Caco-2 (cell line): ENCODE measurements around the gene HCRTR2. TPM values are rescaled to one million over a fixed set of nuclear protein-coding genes. Genes with fewer than 3 reads are reported as not detected.

Source experiments
- BruUV-seq: library from RNA; stranded (reverse); fragments of 400-500 nt; replicated peaks from 2 replicates; lab custom pipeline; 2021; lab: Mats Ljungman, UMichigan
- CTCF ChIA-PET: fragments of 300-600 bp; sonication (Branson Sonifier 250); formaldehyde crosslinking; loops from one replicate; lab custom pipeline; 2022; ENCODE audit warnings: antibody characterized with exemption; lab: Charles Lee
- POLR2A ChIA-PET: fragments of 300-600 bp; sonication (Branson Sonifier 250); formaldehyde crosslinking; loops from one replicate; lab custom pipeline; 2022; ENCODE audit warnings: antibody characterized with exemption; lab: Charles Lee
- DNase-seq, 2 experiments: peaks; one replicate each; pipeline versions ENCODE4 v3.0.0 to v3.0.0-alpha.2; 2020 to 2022
- H3K27me3 ChIP-seq: replicated peaks from 2 replicates; pipeline ENCODE4 v1.6.0; 2011; ENCODE audit warnings: low read length; ENCODE audit not compliant: control insufficient read depth, insufficient read depth
- H3K36me3 ChIP-seq: 2 replicates; pipeline ENCODE4 v1.5.1; 2011; ENCODE audit warnings: low read length; ENCODE audit not compliant: control insufficient read depth, insufficient read depth
- H3K4me1 ChIP-seq: fragments of 250-450 bp; sonication (Bioruptor Pico); 2 replicates; pipeline ENCODE4 v1.5.1; 2020; ENCODE audit warnings: mild to moderate bottlenecking
- H3K4me3 ChIP-seq: 2 replicates; pipeline ENCODE4 v1.5.1; 2011; ENCODE audit warnings: low read depth, mild to moderate bottlenecking, control low read depth, low read length
- H3K9me3 ChIP-seq: fragments of 250-450 bp; sonication (Bioruptor Pico); 2 replicates; pipeline ENCODE4 v1.5.1; 2020; ENCODE audit warnings: mild to moderate bottlenecking, moderate library complexity
- H3K27ac Mint-ChIP-seq: one replicate; pipeline ENCODE4 v1.8.0; 2022; ENCODE audit warnings: mixed read lengths; ENCODE audit not compliant: unreplicated experiment
- H3K27me3 Mint-ChIP-seq: one replicate; pipeline ENCODE4 v1.8.0; 2022; ENCODE audit warnings: mixed read lengths; ENCODE audit not compliant: insufficient read depth, unreplicated experiment
- H3K36me3 Mint-ChIP-seq: one replicate; pipeline ENCODE4 v1.8.0; 2022; ENCODE audit warnings: mild to moderate bottlenecking, mixed read lengths; ENCODE audit not compliant: insufficient read depth, unreplicated experiment
- H3K4me1 Mint-ChIP-seq: one replicate; pipeline ENCODE4 v1.8.0; 2022; ENCODE audit warnings: low read depth, mixed read lengths; ENCODE audit not compliant: unreplicated experiment
- H3K4me3 Mint-ChIP-seq: one replicate; pipeline ENCODE4 v1.8.0; 2022; ENCODE audit warnings: mild to moderate bottlenecking, moderate library complexity, mixed read lengths; ENCODE audit not compliant: unreplicated experiment
- H3K9me3 Mint-ChIP-seq: one replicate; pipeline ENCODE4 v1.8.0; 2022; ENCODE audit warnings: mixed read lengths; ENCODE audit not compliant: unreplicated experiment
- intact Hi-C: fragments of 100-400 bp; cut with micrococcal nuclease; formaldehyde crosslinking; loops from one replicate; pipeline ENCODE4 v1.10.0; 2022; ENCODE audit not compliant: unreplicated experiment
- total RNA-seq: library from RNA; stranded (reverse); gene quantifications from 2 replicates; pipeline ENCODE4 v1.2.3, GENCODE V29; 2022
- TF ChIP-seq, protein P1 (sequence below), 2 experiments: fragments of 200-600 bp in 1 of 2; IDR thresholded peaks; 1 replicate in 1 of 2; 2 replicates in 1 of 2; pipeline versions ENCODE4 v1.5.1 to v1.8.0; 2011 to 2022; ENCODE audit warnings: antibody characterized with exemption in 1 of 2, control low read depth in 1 of 2, inconsistent platforms in 1 of 2, low read depth in 1 of 2, low read length in 1 of 2, mild to moderate bottlenecking in 1 of 2, moderate library complexity in 1 of 2; ENCODE audit not compliant: insufficient read depth in 1 of 2, severe bottlenecking in 1 of 2, unreplicated experiment in 1 of 2

The HCRTR2 gene
- total RNA-seq, 1 experiment from 2014 or later = 1.3 TPM

DNA sequence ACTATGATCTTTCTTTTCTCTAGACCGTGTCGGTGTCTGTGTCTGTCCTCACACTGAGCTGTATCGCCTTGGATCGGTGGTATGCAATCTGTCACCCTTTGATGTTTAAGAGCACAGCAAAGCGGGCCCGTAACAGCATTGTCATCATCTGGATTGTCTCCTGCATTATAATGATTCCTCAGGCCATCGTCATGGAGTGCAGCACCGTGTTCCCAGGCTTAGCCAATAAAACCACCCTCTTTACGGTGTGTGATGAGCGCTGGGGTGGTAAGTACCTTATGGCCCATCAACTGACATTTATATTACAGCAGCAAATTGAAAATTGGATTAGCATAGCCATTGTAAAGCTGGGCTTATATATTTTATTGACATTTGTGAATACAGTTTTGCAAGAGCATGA, 80.8 kb downstream of the HCRTR2 start:
- DNase-seq = no peak
- H3K4me3 Mint-ChIP-seq = peak overlapping the region; percentile 50
- Histone ChIP-seq H3K4me1 (peaks cover 25% of the 10 kb centered on the region), H3K27me3 (no peaks in the 10 kb centered on the region), H3K36me3 (no peaks in the 10 kb centered on the region), H3K4me3 (no peak overlapping the region), H3K9me3 (0 out of 2 replicates have a peak, but pooled peaks cover 2% of the 10 kb centered on the region)
- H3K36me3 Mint-ChIP-seq = no peaks in the 10 kb centered on the region
- ChIA-PET POLR2A (no interaction called here), CTCF (no interaction called here)
- no peak overlapping the region for H3K27ac Mint-ChIP-seq
- H3K4me1 Mint-ChIP-seq = peaks cover 4% of the 10 kb centered on the region
- TF ChIP-seq, protein P1, sequence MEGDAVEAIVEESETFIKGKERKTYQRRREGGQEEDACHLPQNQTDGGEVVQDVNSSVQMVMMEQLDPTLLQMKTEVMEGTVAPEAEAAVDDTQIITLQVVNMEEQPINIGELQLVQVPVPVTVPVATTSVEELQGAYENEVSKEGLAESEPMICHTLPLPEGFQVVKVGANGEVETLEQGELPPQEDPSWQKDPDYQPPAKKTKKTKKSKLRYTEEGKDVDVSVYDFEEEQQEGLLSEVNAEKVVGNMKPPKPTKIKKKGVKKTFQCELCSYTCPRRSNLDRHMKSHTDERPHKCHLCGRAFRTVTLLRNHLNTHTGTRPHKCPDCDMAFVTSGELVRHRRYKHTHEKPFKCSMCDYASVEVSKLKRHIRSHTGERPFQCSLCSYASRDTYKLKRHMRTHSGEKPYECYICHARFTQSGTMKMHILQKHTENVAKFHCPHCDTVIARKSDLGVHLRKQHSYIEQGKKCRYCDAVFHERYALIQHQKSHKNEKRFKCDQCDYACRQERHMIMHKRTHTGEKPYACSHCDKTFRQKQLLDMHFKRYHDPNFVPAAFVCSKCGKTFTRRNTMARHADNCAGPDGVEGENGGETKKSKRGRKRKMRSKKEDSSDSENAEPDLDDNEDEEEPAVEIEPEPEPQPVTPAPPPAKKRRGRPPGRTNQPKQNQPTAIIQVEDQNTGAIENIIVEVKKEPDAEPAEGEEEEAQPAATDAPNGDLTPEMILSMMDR (IDR thresholded peaks at IDR 0.05; ENCODE audit: insufficient read depth in 1 of 2, low read depth in 1 of 2, low read length in 1 of 2, severe bottlenecking in 1 of 2, unreplicated experiment in 1 of 2) = no peak
- intact Hi-C loops = no loop called here
- BruUV-seq = no TSS peak
- H3K27me3 Mint-ChIP-seq = no peaks in the 10 kb centered on the region
- peaks cover 9% of the 10 kb centered on the region for H3K9me3 Mint-ChIP-seq

DNA sequence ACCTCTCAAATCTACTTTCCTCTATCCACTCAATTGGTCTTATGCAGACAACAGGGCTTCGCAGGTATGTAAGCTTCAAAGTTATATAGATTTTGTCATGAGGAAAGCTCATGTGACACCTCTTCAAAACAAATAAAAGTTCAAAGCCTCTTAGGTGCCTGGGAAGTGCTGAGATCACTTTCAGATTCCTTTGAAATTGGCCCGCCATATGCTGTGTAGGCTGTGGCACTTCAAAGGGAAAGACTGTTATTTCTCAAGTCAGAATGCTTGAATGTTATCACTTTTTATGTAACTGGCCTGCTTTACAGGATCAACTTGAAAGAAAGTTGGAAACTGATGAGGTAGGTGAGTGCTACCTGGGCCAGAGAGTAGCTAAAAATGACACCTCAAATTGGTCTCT, 85.9 kb downstream of the HCRTR2 start:
- Histone ChIP-seq H3K4me3 (no peak overlapping the region), H3K27me3 (no peaks in the 10 kb centered on the region), H3K36me3 (no peaks in the 10 kb centered on the region), H3K4me1 (peaks cover 41% of the 10 kb centered on the region), H3K9me3 (0 out of 2 replicates have a peak, but pooled peaks cover 2% of the 10 kb centered on the region)
- Mint-ChIP-seq H3K27ac (peak overlapping the region; percentile 78), H3K4me3 (peak overlapping the region; percentile 47), H3K4me1 (peaks cover 10% of the 10 kb centered on the region), H3K9me3 (no peaks in the 10 kb centered on the region), H3K36me3 (no peaks in the 10 kb centered on the region), H3K27me3 (no peaks in the 10 kb centered on the region)
- CTCF ChIA-PET = interaction anchor here (1.2 kb wide), 1 partner anchor 16 kb away, joined by 3 read pairs; no protein-coding TSS in a partner anchor
- TF ChIP-seq, protein P1 (IDR thresholded peaks at IDR 0.05; ENCODE audit: insufficient read depth in 1 of 2, low read depth in 1 of 2, low read length in 1 of 2, severe bottlenecking in 1 of 2, unreplicated experiment in 1 of 2) = no peak
- POLR2A ChIA-PET = no interaction called here
- intact Hi-C loops = loop anchor here (1.0 to 5.0 kb wide), 3 partner anchors 60 to 567 kb away; no protein-coding TSS in a partner anchor
- no TSS peak for BruUV-seq
- peak; percentile 76 to 78 for DNase-seq

DNA sequence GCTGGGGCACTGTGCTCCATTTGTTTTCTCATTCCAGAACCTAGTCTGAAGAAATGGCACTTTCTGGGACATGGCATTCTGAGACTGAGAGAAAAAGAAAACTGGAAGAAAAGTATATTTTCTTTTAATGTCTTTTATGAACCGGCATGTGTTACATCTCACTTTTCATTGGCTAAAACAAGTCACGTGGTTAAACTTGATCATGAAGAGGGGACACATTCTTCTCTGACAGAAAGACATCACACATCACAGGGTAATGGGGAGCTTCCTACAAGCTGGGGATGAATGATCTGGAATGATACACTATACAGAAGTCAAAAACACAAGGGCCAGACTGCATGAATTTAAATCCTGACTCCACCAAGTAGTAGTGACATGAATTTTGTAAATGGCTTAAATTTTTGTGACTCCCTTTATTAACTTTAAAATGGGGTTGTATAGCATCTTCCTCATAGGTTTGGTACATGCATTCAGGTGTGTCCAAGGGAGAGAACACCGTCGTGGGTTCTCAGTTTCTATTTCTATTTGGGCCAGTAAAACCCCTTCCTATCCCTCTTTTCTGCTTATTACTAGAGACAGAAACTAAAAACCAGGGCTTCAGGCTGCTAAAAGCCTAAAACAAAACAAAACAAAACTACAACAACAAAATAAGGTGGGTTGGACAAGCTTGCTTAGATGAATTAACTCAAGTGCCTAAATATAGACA, 91.2 kb downstream of the HCRTR2 start:
- no peaks in the 10 kb centered on the region for H3K9me3 Mint-ChIP-seq
- intact Hi-C loops = loop anchor here (5.0 kb wide), 1 partner anchor 677 kb away; no protein-coding TSS in a partner anchor

More for the DNA sequence above, 91.2 kb downstream of the HCRTR2 start:
- Mint-ChIP-seq H3K27me3 (no peaks in the 10 kb centered on the region), H3K4me1 (peaks cover 9% of the 10 kb centered on the region), H3K36me3 (no peaks in the 10 kb centered on the region), H3K27ac (no peak overlapping the region), H3K4me3 (no peak overlapping the region)
- Histone ChIP-seq H3K9me3 (no peaks in the 10 kb centered on the region), H3K36me3 (no peaks in the 10 kb centered on the region), H3K4me1 (peaks cover 13% of the 10 kb centered on the region), H3K27me3 (no peaks in the 10 kb centered on the region), H3K4me3 (no peak overlapping the region)
- DNase-seq = no peak
- CTCF ChIA-PET = no interaction called here
- no TSS peak for BruUV-seq
- TF ChIP-seq, protein P1 (IDR thresholded peaks at IDR 0.05; ENCODE audit: insufficient read depth in 1 of 2, low read depth in 1 of 2, low read length in 1 of 2, severe bottlenecking in 1 of 2, unreplicated experiment in 1 of 2) = no peak
- POLR2A ChIA-PET = no interaction called here
